Smooth muscle cell (in vitro differentiated cells): ENCODE measurements around the gene RIN3. TPM values are rescaled to one million over a fixed set of nuclear protein-coding genes. Genes with fewer than 3 reads are reported as not detected.
"Not testable (repeated sequence)": the region's sequence is repeated elsewhere in the genome, so short reads cannot be mapped to it uniquely, and the experiment has no call there.

Experiments
- DNase-seq: peaks from one replicate; lab custom pipeline; 2025; ENCODE audit not compliant: unreplicated experiment; lab: John Stamatoyannopoulos, UW
- H2AFZ ChIP-seq: fragments of 200-600 bp; sonication (generic); 2 replicates; pipeline ENCODE4 v1.6.0; 2016; ENCODE audit warnings: antibody characterized with exemption, low read depth, mild to moderate bottlenecking
- H3F3A ChIP-seq: fragments of 200-600 bp; sonication (generic); 2 replicates; pipeline ENCODE4 v1.6.0; 2017; ENCODE audit warnings: antibody characterized with exemption, low read depth
- H3K27ac ChIP-seq: fragments of 200-600 bp; sonication (generic); 2 replicates; pipeline ENCODE4 v1.5.1; 2016; ENCODE audit warnings: low read depth, mild to moderate bottlenecking
- H3K27me3 ChIP-seq: fragments of 200-600 bp; sonication (generic); 2 replicates; pipeline ENCODE4 v1.6.1; 2016; ENCODE audit warnings: low read depth, mild to moderate bottlenecking
- H3K36me3 ChIP-seq: fragments of 200-600 bp; sonication (generic); 2 replicates; pipeline ENCODE4 v1.5.1; 2016; ENCODE audit warnings: low read depth
- H3K4me1 ChIP-seq: fragments of 200-600 bp; sonication (generic); 2 replicates; pipeline ENCODE4 v1.5.1; 2016; ENCODE audit warnings: low read depth
- H3K4me2 ChIP-seq: fragments of 200-600 bp; sonication (generic); 2 replicates; pipeline ENCODE4 v1.6.0; 2016; ENCODE audit warnings: mild to moderate bottlenecking
- H3K4me3 ChIP-seq: fragments of 200-600 bp; sonication (generic); 2 replicates; pipeline ENCODE4 v1.5.1; 2016; ENCODE audit warnings: mild to moderate bottlenecking
- H3K79me2 ChIP-seq: fragments of 200-600 bp; sonication (generic); 2 replicates; pipeline ENCODE4 v1.6.0; 2016; ENCODE audit warnings: low read depth, mild to moderate bottlenecking
- H3K9ac ChIP-seq: fragments of 200-600 bp; sonication (generic); 2 replicates; pipeline ENCODE4 v1.6.0; 2016; ENCODE audit warnings: low read depth
- H3K9me3 ChIP-seq: fragments of 200-600 bp; sonication (generic); replicated peaks from 2 replicates; pipeline ENCODE4 v1.5.1; 2016; ENCODE audit warnings: low read depth
- H4K20me1 ChIP-seq: fragments of 200-600 bp; sonication (generic); 2 replicates; pipeline ENCODE4 v1.6.0; 2016; ENCODE audit warnings: low read depth
- CTCF ChIP-seq: fragments of 200-600 bp; sonication (generic); IDR thresholded peaks from 2 replicates; pipeline ENCODE4 v1.5.1; 2017; ENCODE audit warnings: borderline replicate concordance, mild to moderate bottlenecking, antibody characterized with exemption; ENCODE audit not compliant: insufficient read depth, poor library complexity, severe bottlenecking
- WGBS: methylation state at CpG from one replicate; pipeline ENCODE4 v1.1.7; 2016; ENCODE audit warnings: low lambda C conversion rate; 5-methylcytosine and 5-hydroxymethylcytosine counted together
- polyA plus RNA-seq: library from polyadenylated mRNA; unstranded; fragments of >200 nt; fragmentation: Nextera tagmentation; extraction: Ambion mirVana; gene quantifications from 2 replicates; pipeline ENCODE4 v1.2.1, GENCODE V29; 2016
- total RNA-seq: library from RNA; depleted of rRNA; stranded (reverse); fragments of >200 nt; gene quantifications from 2 replicates; pipeline ENCODE4 v1.2.3, GENCODE V29; 2014

The RIN3 gene
- total and polyA plus RNA-seq, 2 experiments from 2014 or later: 2.7 to 3.8 TPM

GRCh38 chr14:92711976-92712653 is 198.5 kb downstream of the RIN3 start:
- H3F3A ChIP-seq: no peaks in the 10 kb centered on the region

GRCh38 chr14:92712654-92713051 is 199.1 kb downstream of the RIN3 start:
- H2AFZ ChIP-seq: no peak overlapping the region
- H3K4me2 ChIP-seq: no peak overlapping the region
- DNase-seq: no peak
- no peak overlapping the region for H3K4me3 ChIP-seq
- 98% methylated on average over 8 of the region's 8 CpGs for WGBS
- H3K36me3 ChIP-seq: no peaks in the 10 kb centered on the region
- no peak overlapping the region for H3K27ac ChIP-seq
- H3F3A ChIP-seq: no peaks in the 10 kb centered on the region
- H4K20me1 ChIP-seq: peaks cover 6% of the 10 kb centered on the region
- no peaks in the 10 kb centered on the region for H3K27me3 ChIP-seq
- H3K9ac ChIP-seq: no peak overlapping the region
- no peak for TF ChIP-seq CTCF
- H3K79me2 ChIP-seq: no peaks in the 10 kb centered on the region
- no peaks in the 10 kb centered on the region for H3K4me1 ChIP-seq
- no peaks in the 10 kb centered on the region for H3K9me3 ChIP-seq

More at GRCh38 chr14:92711976-92712653, 198.5 kb downstream of the RIN3 start:
- no peak for DNase-seq
- WGBS: 96% methylated on average over 7 of the region's 7 CpGs
- Histone ChIP-seq H4K20me1 (peaks cover 1% of the 10 kb centered on the region), H3K9ac (no peak overlapping the region), H3K4me3 (no peak overlapping the region), H3K36me3 (no peaks in the 10 kb centered on the region), H3K27ac (no peak overlapping the region), H3K9me3 (no peaks in the 10 kb centered on the region), H3K4me2 (no peak overlapping the region), H3K4me1 (no peaks in the 10 kb centered on the region), H3K27me3 (no peaks in the 10 kb centered on the region), H3K79me2 (no peaks in the 10 kb centered on the region), H2AFZ (no peak overlapping the region)
- no peak for TF ChIP-seq CTCF

GRCh38 chr14:92714739-92715307 is 201.2 kb downstream of the RIN3 start:
- not testable (repeated sequence) for H3K79me2 ChIP-seq, H3K36me3 ChIP-seq, H2AFZ ChIP-seq, H3K27ac ChIP-seq, H3K4me1 ChIP-seq, H3K4me2 ChIP-seq, DNase-seq, H3K27me3 ChIP-seq, H3K9me3 ChIP-seq, H3K4me3 ChIP-seq, H3K9ac ChIP-seq, H3F3A ChIP-seq
- peak; percentile 64 for TF ChIP-seq CTCF
- peaks cover 12% of the 10 kb centered on the region for H4K20me1 ChIP-seq
- WGBS: 77% methylated on average over 7 of the region's 7 CpGs

- Histone ChIP-seq H3K27me3 (no peaks in the 10 kb centered on the region), H4K20me1 (peaks cover 15% of the 10 kb centered on the region), H3K79me2 (no peaks in the 10 kb centered on the region), H2AFZ (no peak overlapping the region), H3K4me1 (no peaks in the 10 kb centered on the region), H3F3A (peaks cover 3% of the 10 kb centered on the region), H3K27ac (no peak overlapping the region), H3K9ac (no peak overlapping the region), H3K4me2 (no peak overlapping the region), H3K9me3 (no peaks in the 10 kb centered on the region), H3K4me3 (no peak overlapping the region), H3K36me3 (no peaks in the 10 kb centered on the region)
- WGBS: 95% methylated on average over 10 of the region's 10 CpGs
- TF ChIP-seq CTCF: no peak
- no peak for DNase-seq
Observed at GRCh38 chr14:92716131-92716530, 202.6 kb downstream of the RIN3 start.
